WTC11 (cell line): ENCODE results near the gene GGT6. TPM values are rescaled to one million over a fixed set of nuclear protein-coding genes. Genes with fewer than 3 reads are reported as not detected.

Experiments
- ATAC-seq: fragments of 200-7000 bp; cut with Tn5 transposase; 2 replicates; pipeline ENCODE4 v1.10.0; 2021; ENCODE audit warnings: mild to moderate bottlenecking, moderate library complexity
- CTCF ChIA-PET: fragments of 300-600 bp; sonication (Branson Sonifier 250); formaldehyde crosslinking; loops from one replicate; lab custom pipeline; 2021; ENCODE audit warnings: antibody characterized with exemption; lab: Charles Lee
- POLR2A ChIA-PET: fragments of 350-600 bp; sonication (Branson Sonifier 250); formaldehyde crosslinking; loops from one replicate; lab custom pipeline; 2021; ENCODE audit warnings: antibody characterized with exemption; lab: Charles Lee
- DNase-seq: peaks from one replicate; pipeline ENCODE4 v3.0.0; 2021; ENCODE audit warnings: low spot score
- H3K27ac Mint-ChIP-seq: 2 replicates; pipeline ENCODE4 v1.8.0; 2021; ENCODE audit warnings: mixed read lengths
- H3K27me3 Mint-ChIP-seq: 2 replicates; pipeline ENCODE4 v1.8.0; 2021; ENCODE audit warnings: low read depth, mild to moderate bottlenecking, moderate library complexity, mixed read lengths
- H3K36me3 Mint-ChIP-seq: 2 replicates; pipeline ENCODE4 v1.8.0; 2021; ENCODE audit warnings: mixed read lengths
- H3K4me1 Mint-ChIP-seq: 2 replicates; pipeline ENCODE4 v1.8.0; 2022; ENCODE audit warnings: mixed read lengths
- H3K4me3 Mint-ChIP-seq: 2 replicates; pipeline ENCODE4 v1.8.0; 2021; ENCODE audit warnings: mild to moderate bottlenecking, moderate library complexity, mixed read lengths
- H3K9me3 Mint-ChIP-seq: 2 replicates; pipeline ENCODE4 v1.8.0; 2021; ENCODE audit warnings: mixed read lengths
- CDX4 ChIP-seq: fragments of 250-450 bp; sonication (Bioruptor Pico); IDR thresholded peaks from 2 replicates; pipeline ENCODE4 v1.9.0; 2021; ENCODE audit warnings: moderate library complexity, mild to moderate bottlenecking, inconsistent platforms, borderline replicate concordance
- ERG ChIP-seq: fragments of 250-450 bp; sonication (Bioruptor Pico); IDR thresholded peaks from 2 replicates; pipeline ENCODE4 v1.8.0; 2021; ENCODE audit warnings: mild to moderate bottlenecking
- FOXJ3 ChIP-seq: sonication (generic); formaldehyde crosslinking; IDR thresholded peaks from 2 replicates; pipeline ENCODE4 v1.9.0; 2021; ENCODE audit warnings: missing genetic modification reagents, mild to moderate bottlenecking, borderline replicate concordance
- FOXK1 ChIP-seq: sonication (generic); formaldehyde crosslinking; IDR thresholded peaks from 2 replicates; pipeline ENCODE4 v1.8.0; 2022; ENCODE audit warnings: mild to moderate bottlenecking, moderate library complexity, missing genetic modification reagents
- FOXP4 ChIP-seq: sonication (generic); formaldehyde crosslinking; IDR thresholded peaks from 2 replicates; pipeline ENCODE4 v1.8.0; 2022; ENCODE audit warnings: mild to moderate bottlenecking, missing genetic modification reagents
- GABPB1 ChIP-seq: sonication (generic); formaldehyde crosslinking; IDR thresholded peaks from 2 replicates; pipeline ENCODE4 v1.8.1; 2023; ENCODE audit warnings: mild to moderate bottlenecking, missing genetic modification reagents
- GTF2I ChIP-seq: fragments of 250-450 bp; sonication (Bioruptor Pico); conservative IDR thresholded peaks from 2 replicates; pipeline ENCODE4 v1.4.0; 2021; ENCODE audit warnings: mild to moderate bottlenecking
- IRF1 ChIP-seq: sonication (generic); formaldehyde crosslinking; IDR thresholded peaks from 2 replicates; pipeline ENCODE4 v1.8.0; 2023; ENCODE audit warnings: missing genetic modification reagents
- IRF2 ChIP-seq: sonication (generic); formaldehyde crosslinking; IDR thresholded peaks from 2 replicates; pipeline ENCODE4 v1.8.0; 2022; ENCODE audit warnings: low read depth, missing genetic modification reagents, borderline replicate concordance
- NR2C2 ChIP-seq: sonication (generic); formaldehyde crosslinking; IDR thresholded peaks from 2 replicates; pipeline ENCODE4 v1.8.0; 2022; ENCODE audit warnings: mild to moderate bottlenecking, missing genetic modification reagents
- NR3C1 ChIP-seq: sonication (generic); formaldehyde crosslinking; conservative IDR thresholded peaks from 2 replicates; pipeline ENCODE4 v1.8.1; 2023; ENCODE audit warnings: low read depth, mild to moderate bottlenecking, missing genetic modification reagents
- PRDM15 ChIP-seq: sonication (generic); formaldehyde crosslinking; IDR thresholded peaks from 2 replicates; pipeline ENCODE4 v1.8.0; 2022; ENCODE audit warnings: missing genetic modification reagents
- RELA ChIP-seq: sonication (generic); formaldehyde crosslinking; IDR thresholded peaks from 2 replicates; pipeline ENCODE4 v1.8.1; 2022; ENCODE audit warnings: missing genetic modification reagents, mild to moderate bottlenecking, borderline replicate concordance
- TCF7 ChIP-seq: sonication (generic); formaldehyde crosslinking; IDR thresholded peaks from 2 replicates; pipeline ENCODE4 v1.8.0; 2022; ENCODE audit warnings: mild to moderate bottlenecking, low read depth, missing genetic modification reagents, moderate library complexity
- TEAD1 ChIP-seq: sonication (generic); formaldehyde crosslinking; IDR thresholded peaks from 2 replicates; pipeline ENCODE4 v1.8.0; 2022; ENCODE audit warnings: mild to moderate bottlenecking, missing genetic modification reagents
- TEAD4 ChIP-seq: sonication (generic); formaldehyde crosslinking; IDR thresholded peaks from 2 replicates; pipeline ENCODE4 v1.8.0; 2022; ENCODE audit warnings: mild to moderate bottlenecking, missing genetic modification reagents
- ZNF396 ChIP-seq: fragments of 250-450 bp; sonication (Bioruptor Pico); IDR thresholded peaks from 2 replicates; pipeline ENCODE4 v1.8.0; 2021; ENCODE audit warnings: mild to moderate bottlenecking, moderate library complexity, borderline replicate concordance
- ZNF532 ChIP-seq: fragments of 250-450 bp; sonication (Bioruptor Pico); IDR thresholded peaks from 2 replicates; pipeline ENCODE4 v1.9.0; 2021; ENCODE audit warnings: mild to moderate bottlenecking, borderline replicate concordance
- total RNA-seq: library from RNA; stranded (reverse); gene quantifications from 3 replicates; pipeline ENCODE4 v1.2.3, GENCODE V29; 2021

Gene GGT6
- total RNA-seq, 1 experiment from 2014 or later = 0.07 TPM

- no peak for TF ChIP-seq TCF7 (CRISPR knock-in tag)
- TF ChIP-seq, all 79 proteins: peak for 4
These were observed 39.3 kb upstream of the GGT6 start (continued) for GRCh38 chr17:4599505-4600281.

GRCh38 chr17:4598776-4599504 is 38.6 kb upstream of the GGT6 start:
- CTCF ChIA-PET = interaction anchor here (1.2 to 4.6 kb wide), 6 partner anchors 10 to 37 kb away, joined by 3 to 30 read pairs (median 4); no protein-coding TSS in a partner anchor
- H3K4me1 Mint-ChIP-seq = peaks cover 31% of the 10 kb centered on the region
- ATAC-seq = no peak
- no peaks in the 10 kb centered on the region for H3K36me3 Mint-ChIP-seq
- no peak overlapping the region for H3K4me3 Mint-ChIP-seq
- H3K27me3 Mint-ChIP-seq = no peaks in the 10 kb centered on the region
- no peak overlapping the region for H3K27ac Mint-ChIP-seq
- DNase-seq = no peak
- no peaks in the 10 kb centered on the region for H3K9me3 Mint-ChIP-seq
- POLR2A ChIA-PET = no interaction called here
- no peak for TF ChIP-seq ZNF396 (CRISPR knock-in tag)
- TF ChIP-seq GABPB1 (CRISPR knock-in tag) = no peak
- TF ChIP-seq ZNF532 (CRISPR knock-in tag) = no peak
- TF ChIP-seq GTF2I (CRISPR knock-in tag) = no peak
- TF ChIP-seq IRF2 (CRISPR knock-in tag) = no peak
- no peak for TF ChIP-seq FOXP4 (CRISPR knock-in tag)
- no peak for TF ChIP-seq RELA (CRISPR knock-in tag)
- TF ChIP-seq FOXJ3 (CRISPR knock-in tag) = no peak
- TF ChIP-seq ERG (CRISPR knock-in tag) = no peak
- no peak for TF ChIP-seq FOXK1
- no peak for TF ChIP-seq PRDM15 (CRISPR knock-in tag)
- TF ChIP-seq NR2C2 (CRISPR knock-in tag) = no peak
- TF ChIP-seq IRF1 = no peak
- no peak for TF ChIP-seq CDX4 (CRISPR knock-in tag)
- no peak for TF ChIP-seq TEAD1 (CRISPR knock-in tag)
- no peak for TF ChIP-seq TEAD4 (CRISPR knock-in tag)
- no peak for TF ChIP-seq NR3C1
